ENCODE data around the gene SOX11.

The SOX11 gene

GRCh38 chr2:5722236-5722635 is 30.1 kb downstream of the SOX11 start:
- DNase-seq (ENCODE audit: extremely low read depth in 1 of 2, low read depth in 1 of 2): no peak

GRCh38 chr2:5723791-5724735 is 31.9 kb downstream of the SOX11 start:
- no peak for DNase-seq (ENCODE audit: extremely low read depth in 1 of 2, low read depth in 1 of 2)

- DNase-seq (ENCODE audit: extremely low read depth in 1 of 2, low read depth in 1 of 2): no peak
Observed at GRCh38 chr2:5725072-5725471, 32.9 kb downstream of the SOX11 start.

GRCh38 chr2:5725794-5726463 is 33.7 kb downstream of the SOX11 start:
- no peak for DNase-seq (ENCODE audit: extremely low read depth in 1 of 2, low read depth in 1 of 2)

GRCh38 chr2:5727235-5727634 is 35.1 kb downstream of the SOX11 start:
- DNase-seq (ENCODE audit: extremely low read depth in 1 of 2, low read depth in 1 of 2): no peak

GRCh38 chr2:5729416-5729815 is 37.2 kb downstream of the SOX11 start:
- no peak for DNase-seq (ENCODE audit: extremely low read depth in 1 of 2, low read depth in 1 of 2)

- DNase-seq (ENCODE audit: extremely low read depth in 1 of 2, low read depth in 1 of 2): no peak
Observed at GRCh38 chr2:5730386-5730785, 38.2 kb downstream of the SOX11 start.

DNA sequence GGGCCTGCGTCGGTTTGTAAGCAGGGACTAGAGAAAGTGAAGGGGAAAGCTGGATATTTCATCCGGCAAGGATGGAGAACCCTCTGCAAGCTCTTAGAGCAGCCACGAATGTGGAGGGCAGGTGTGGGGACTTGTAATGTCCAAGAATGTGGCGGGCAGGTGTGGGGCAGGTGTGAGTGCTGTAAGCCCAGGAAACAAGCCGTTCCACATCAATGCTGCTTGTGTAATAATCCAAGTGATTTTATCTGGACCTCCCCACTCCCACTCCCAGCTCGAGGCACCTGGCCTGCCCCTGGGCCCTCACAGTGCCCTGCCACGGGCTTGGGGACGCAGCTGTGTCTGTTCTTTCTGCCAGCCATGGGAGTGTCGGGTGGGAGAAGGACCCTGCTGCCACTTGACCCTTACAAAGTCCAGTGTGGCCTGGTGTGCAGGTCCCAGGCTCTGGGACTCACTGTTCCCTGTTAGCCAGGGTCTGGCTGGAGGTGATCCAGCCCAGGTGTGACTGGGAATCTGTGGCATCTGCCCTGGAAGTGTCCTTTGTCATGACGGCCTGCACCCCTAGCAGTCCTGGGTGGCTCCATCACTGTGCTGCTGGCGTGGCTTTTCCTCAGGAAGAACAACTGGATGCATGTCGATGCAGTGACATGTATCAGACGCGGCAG is 42.8 kb downstream of the SOX11 start:
- DNase-seq (ENCODE audit: extremely low read depth in 1 of 2, low read depth in 1 of 2): no peak

- DNase-seq (ENCODE audit: extremely low read depth in 1 of 2, low read depth in 1 of 2): no peak
Observed at GRCh38 chr2:5735521-5735861, 43.3 kb downstream of the SOX11 start.

- DNase-seq (ENCODE audit: extremely low read depth in 1 of 2, low read depth in 1 of 2): no peak
Observed at GRCh38 chr2:5736050-5736449, 43.9 kb downstream of the SOX11 start.

GRCh38 chr2:5736886-5737285 is 44.7 kb downstream of the SOX11 start:
- DNase-seq (ENCODE audit: extremely low read depth in 1 of 2, low read depth in 1 of 2): no peak

- DNase-seq (ENCODE audit: extremely low read depth in 1 of 2, low read depth in 1 of 2): no peak
Observed at GRCh38 chr2:5740053-5740452, 47.9 kb downstream of the SOX11 start.

DNA sequence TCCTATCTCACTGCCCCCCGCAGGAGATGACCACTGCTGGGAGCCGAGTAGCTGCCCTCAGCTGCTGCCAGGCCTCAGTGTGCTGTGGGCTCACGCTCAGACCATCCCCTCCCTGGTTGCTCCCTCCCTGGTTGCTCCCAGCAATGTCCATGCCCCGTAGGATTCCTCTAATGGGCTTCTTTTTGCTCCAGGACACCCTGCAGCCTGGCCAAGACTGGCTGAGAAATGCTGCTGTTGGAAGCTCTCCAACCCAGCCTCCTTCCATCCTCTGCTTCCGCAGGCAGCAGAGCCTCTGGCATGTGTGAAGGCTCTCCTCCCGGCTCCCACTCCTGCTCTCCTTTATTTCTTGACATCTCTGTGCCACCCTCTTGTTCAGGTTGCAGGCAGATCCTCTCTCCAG is 48.6 kb downstream of the SOX11 start:
- no peak for DNase-seq (ENCODE audit: extremely low read depth in 1 of 2, low read depth in 1 of 2)

- DNase-seq (ENCODE audit: extremely low read depth in 1 of 2, low read depth in 1 of 2): no peak
Observed at GRCh38 chr2:5741242-5741641, 49.1 kb downstream of the SOX11 start.

DNA sequence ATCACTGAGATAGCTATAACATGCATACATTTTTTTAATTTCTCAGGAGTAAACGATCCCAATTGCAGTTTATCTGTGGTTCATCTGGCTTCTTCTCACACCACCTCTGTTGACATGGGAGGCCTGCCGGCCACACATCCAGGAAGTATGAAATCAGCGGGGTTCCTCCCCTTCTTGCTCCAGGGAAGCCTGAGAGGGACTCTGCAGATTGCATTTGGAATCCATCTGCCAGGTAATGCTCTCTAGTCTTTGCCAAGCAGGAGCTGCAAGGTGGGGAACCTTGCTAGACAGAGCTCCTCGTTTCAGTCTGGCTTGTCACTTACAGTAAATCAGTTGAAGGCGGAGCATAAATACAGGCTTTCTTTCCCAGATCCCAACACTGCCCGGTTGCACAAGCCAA is 49.9 kb downstream of the SOX11 start:
- DNase-seq (ENCODE audit: extremely low read depth in 1 of 2, low read depth in 1 of 2): no peak

- no peak for DNase-seq (ENCODE audit: extremely low read depth in 1 of 2, low read depth in 1 of 2)
Observed at GRCh38 chr2:5748391-5748790, 56.2 kb downstream of the SOX11 start.

GRCh38 chr2:5748946-5749345 is 56.8 kb downstream of the SOX11 start:
- DNase-seq (ENCODE audit: extremely low read depth in 1 of 2, low read depth in 1 of 2): no peak

- DNase-seq (ENCODE audit: extremely low read depth in 1 of 2, low read depth in 1 of 2): no peak
Observed at GRCh38 chr2:5749347-5749746, 57.2 kb downstream of the SOX11 start.

Measured in activated CD8-positive, alpha-beta memory T cell treated with anti-CD3 and anti-CD28 coated beads for 1 hour (primary cell).